ENCODE data around the gene SUGP2.

The SUGP2 gene

DNA sequence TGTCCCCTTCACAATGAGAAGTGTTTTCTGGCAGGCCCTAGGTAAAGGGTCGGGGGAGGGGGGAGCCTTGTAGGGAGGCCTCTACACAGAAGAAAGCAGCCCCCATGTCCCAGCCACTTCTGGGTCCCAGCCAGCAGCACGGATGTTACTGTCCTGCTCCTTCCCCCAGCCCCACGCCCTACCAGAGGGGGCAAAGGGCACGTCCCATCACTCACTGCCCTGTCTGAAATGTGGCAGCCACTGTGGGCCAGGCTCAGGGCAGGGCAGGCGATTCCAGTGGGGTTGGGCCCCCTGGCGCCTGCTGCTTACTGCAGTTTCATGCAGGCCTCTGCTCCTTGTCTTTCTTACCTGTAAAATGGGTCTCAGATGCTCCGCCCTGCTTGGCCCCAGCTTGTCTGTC lies 24.4 kb upstream of the SUGP2 start:
- no peak overlapping the region for H3K27ac ChIP-seq
- no peak overlapping the region for H3K4me3 ChIP-seq
- TF ChIP-seq, protein P1, sequence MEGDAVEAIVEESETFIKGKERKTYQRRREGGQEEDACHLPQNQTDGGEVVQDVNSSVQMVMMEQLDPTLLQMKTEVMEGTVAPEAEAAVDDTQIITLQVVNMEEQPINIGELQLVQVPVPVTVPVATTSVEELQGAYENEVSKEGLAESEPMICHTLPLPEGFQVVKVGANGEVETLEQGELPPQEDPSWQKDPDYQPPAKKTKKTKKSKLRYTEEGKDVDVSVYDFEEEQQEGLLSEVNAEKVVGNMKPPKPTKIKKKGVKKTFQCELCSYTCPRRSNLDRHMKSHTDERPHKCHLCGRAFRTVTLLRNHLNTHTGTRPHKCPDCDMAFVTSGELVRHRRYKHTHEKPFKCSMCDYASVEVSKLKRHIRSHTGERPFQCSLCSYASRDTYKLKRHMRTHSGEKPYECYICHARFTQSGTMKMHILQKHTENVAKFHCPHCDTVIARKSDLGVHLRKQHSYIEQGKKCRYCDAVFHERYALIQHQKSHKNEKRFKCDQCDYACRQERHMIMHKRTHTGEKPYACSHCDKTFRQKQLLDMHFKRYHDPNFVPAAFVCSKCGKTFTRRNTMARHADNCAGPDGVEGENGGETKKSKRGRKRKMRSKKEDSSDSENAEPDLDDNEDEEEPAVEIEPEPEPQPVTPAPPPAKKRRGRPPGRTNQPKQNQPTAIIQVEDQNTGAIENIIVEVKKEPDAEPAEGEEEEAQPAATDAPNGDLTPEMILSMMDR (IDR thresholded peaks at IDR 0.05) = no peak
- DNase-seq (ENCODE audit: low spot score) = no peak

DNA sequence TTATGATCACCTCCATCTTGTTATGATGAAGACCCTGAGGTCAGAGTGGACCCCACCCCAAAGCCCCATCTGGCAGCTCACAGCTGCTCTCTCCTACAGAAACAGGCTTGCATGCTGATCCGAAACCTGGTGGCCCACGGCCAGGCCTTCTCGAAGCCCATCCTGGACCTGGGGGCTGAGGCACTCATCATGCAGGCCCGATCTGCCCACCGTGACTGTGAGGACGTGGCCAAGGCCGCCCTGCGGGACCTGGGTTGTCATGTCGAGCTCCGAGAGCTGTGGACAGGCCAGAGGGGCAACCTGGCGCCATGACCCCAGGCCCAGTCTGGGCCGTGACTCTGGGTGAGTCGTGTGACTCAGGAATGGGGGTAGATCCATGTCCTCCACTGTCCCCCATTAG lies 24.0 kb upstream of the SUGP2 start:
- Histone ChIP-seq H3K4me3 (no peak overlapping the region), H3K27ac (no peak overlapping the region)
- TF ChIP-seq, protein P1 (IDR thresholded peaks at IDR 0.05) = no peak
- DNase-seq (ENCODE audit: low spot score) = no peak

DNA sequence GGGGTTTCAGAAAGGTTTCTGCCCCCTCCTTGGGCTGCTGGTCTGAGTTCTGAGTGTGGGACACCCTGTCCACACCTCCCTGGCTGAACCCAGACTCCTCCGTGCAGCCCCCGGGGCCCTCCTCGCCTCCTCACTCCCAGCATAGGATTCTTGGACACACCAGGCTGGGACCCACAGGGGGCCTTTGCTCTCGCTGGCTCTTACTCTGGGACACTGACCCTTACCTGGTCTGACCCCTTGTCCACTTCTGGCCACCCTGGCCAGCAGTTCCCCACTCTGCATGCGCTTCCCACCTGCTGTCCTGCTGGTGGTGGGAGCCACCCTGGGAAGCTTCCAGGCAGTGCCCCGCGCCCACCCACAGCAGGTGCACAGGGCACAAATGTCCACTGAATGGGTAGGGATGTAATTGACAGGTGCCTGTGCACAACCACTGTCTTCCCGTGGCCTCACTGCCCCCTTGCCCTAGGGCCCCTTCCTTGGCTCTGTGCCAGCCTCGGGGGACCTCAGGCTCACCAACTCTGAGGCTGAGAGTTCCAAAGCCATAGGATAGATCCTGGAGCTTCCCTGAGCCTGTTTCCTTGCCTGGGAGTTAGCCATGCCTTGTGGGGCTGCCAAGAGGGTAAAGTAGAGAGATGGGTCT lies 23.4 kb upstream of the SUGP2 start:
- TF ChIP-seq, protein P1 (IDR thresholded peaks at IDR 0.05) = no peak
- Histone ChIP-seq H3K27ac (no peak overlapping the region), H3K4me3 (no peak overlapping the region)
- DNase-seq (ENCODE audit: low spot score) = no peak

DNA sequence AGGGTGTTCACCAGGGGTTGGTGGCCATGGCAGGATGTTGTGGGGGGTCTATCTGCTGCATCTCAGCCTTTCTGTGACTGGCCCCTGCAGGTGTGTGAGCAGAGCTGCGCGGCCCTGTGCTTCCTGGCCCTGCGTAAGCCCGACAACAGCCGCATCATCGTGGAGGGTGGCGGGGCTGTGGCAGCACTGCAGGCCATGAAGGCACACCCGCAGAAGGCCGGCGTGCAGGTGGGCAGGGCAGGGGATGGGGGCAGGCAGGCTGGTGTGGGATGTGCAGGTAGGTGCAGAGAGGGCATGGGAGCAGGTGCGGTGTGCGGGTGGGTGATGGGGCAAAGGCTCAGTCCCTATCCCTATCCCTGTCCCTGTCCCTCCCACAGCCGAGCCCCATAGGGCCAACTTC lies 22.4 kb upstream of the SUGP2 start:
- Histone ChIP-seq H3K27ac (no peak overlapping the region), H3K4me3 (no peak overlapping the region)
- DNase-seq (ENCODE audit: low spot score) = no peak
- TF ChIP-seq, protein P1 (IDR thresholded peaks at IDR 0.05) = no peak

DNA sequence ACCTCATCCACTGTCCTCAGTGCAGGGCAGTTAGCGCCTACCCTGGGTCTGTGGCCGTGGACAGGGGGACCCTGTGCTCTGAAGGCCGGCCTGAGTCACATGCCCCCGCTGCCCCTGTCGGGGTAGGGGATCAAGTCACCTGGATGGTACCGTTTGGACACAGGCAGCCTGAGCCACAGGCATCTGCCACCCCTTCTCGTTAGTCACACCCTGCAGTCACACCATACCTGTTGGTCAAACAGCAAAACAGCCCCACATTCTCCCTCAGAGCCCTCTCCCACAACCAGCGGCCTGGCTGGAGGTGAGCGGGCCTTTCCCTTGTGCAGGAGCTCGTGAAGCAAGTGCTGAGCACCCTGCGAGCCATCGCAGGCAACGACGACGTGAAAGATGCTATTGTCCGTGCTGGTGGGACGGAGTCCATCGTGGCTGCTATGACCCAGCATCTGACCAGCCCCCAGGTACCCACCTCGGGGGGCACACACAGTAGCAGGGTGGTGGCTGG lies 21.7 kb upstream of the SUGP2 start:
- no peak overlapping the region for H3K4me3 ChIP-seq
- DNase-seq (ENCODE audit: low spot score) = no peak
- TF ChIP-seq, protein P1 (IDR thresholded peaks at IDR 0.05) = no peak
- H3K27ac ChIP-seq = no peak overlapping the region

DNA sequence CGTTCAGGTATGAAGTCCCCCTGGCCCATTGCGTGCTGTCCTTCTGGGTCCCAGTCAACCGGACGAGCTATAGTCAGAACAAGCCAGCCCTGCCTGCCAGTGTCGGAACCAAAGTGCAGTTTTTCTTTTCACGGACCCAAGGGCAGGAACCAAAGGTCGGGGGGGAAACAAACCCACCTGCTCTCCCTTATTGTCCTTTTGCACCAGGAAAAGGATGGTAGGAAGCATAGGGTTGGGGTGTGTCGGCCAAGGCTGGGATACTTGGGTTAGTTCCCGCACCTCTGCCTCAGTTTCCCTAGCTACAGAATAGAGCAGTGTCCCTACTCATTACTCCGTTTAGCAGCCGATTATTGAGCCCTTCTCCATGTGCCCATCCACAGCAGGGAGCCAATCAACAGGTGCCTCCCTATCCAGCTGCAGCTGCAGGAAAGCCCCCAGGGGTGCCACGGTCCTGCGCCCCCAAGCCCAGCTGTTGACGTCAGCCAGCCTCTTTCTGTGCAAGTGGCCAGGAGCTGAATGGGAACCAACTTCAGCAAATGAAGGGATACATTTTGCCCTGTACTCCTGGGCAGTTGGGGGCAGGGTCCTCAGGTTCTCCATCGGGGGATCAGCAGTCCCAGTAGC lies 21.1 kb upstream of the SUGP2 start:
- no peak overlapping the region for H3K27ac ChIP-seq
- no peak overlapping the region for H3K4me3 ChIP-seq
- TF ChIP-seq, protein P1 (IDR thresholded peaks at IDR 0.05) = no peak
- no peak for DNase-seq (ENCODE audit: low spot score)

All from coronary artery (tissue), 2 donors.